ENCODE data around the gene TNPO2. TPM values are rescaled to one million over a fixed set of nuclear protein-coding genes. Genes with fewer than 3 reads are reported as not detected.
"Not testable (repeated sequence)": the region's sequence is repeated elsewhere in the genome, so short reads cannot be mapped to it uniquely, and the experiment has no call there.

The TNPO2 gene
- total RNA-seq, 1 donor from 2014 or later: 109 TPM

GRCh38 chr19:12703046-12703445, 20.7 kb downstream of the TNPO2 start:
- DNase-seq (ENCODE audit: low spot score, unreplicated experiment): no peak

GRCh38 chr19:12701596-12702282, 22.0 kb downstream of the TNPO2 start:
- H3K27me3 Mint-ChIP-seq: no peaks in the 10 kb centered on the region
- peak overlapping the region; percentile 24 for H3K27ac Mint-ChIP-seq
- no peaks in the 10 kb centered on the region for H3K9me3 Mint-ChIP-seq (ENCODE audit: low read depth)
- H3K36me3 Mint-ChIP-seq (ENCODE audit: insufficient read depth): peaks cover 27% of the 10 kb centered on the region
- no peak for TF ChIP-seq CTCF (IDR thresholded peaks at IDR 0.05; ENCODE audit: unreplicated experiment)
- DNase-seq (ENCODE audit: low spot score, unreplicated experiment): no peak
- H3K4me1 Mint-ChIP-seq (ENCODE audit: low read depth): peaks cover 2% of the 10 kb centered on the region
- no peak overlapping the region for H3K4me3 Mint-ChIP-seq (ENCODE audit: low read depth)

More at GRCh38 chr19:12703046-12703445, 20.7 kb downstream of the TNPO2 start:
- H3K4me3 Mint-ChIP-seq (ENCODE audit: low read depth): no peak overlapping the region
- no peak for TF ChIP-seq CTCF (IDR thresholded peaks at IDR 0.05; ENCODE audit: unreplicated experiment)
- H3K27me3 Mint-ChIP-seq: no peaks in the 10 kb centered on the region
- H3K9me3 Mint-ChIP-seq (ENCODE audit: low read depth): no peaks in the 10 kb centered on the region
- H3K27ac Mint-ChIP-seq: no peak overlapping the region
- H3K4me1 Mint-ChIP-seq (ENCODE audit: low read depth): no peaks in the 10 kb centered on the region
- peaks cover 27% of the 10 kb centered on the region for H3K36me3 Mint-ChIP-seq (ENCODE audit: insufficient read depth)

- Mint-ChIP-seq H3K9me3 (ENCODE audit: low read depth) (no peaks in the 10 kb centered on the region), H3K4me3 (ENCODE audit: low read depth) (peak overlapping the region; percentile 60), H3K27ac (peak overlapping the region; percentile 53), H3K4me1 (ENCODE audit: low read depth) (peaks cover 2% of the 10 kb centered on the region), H3K27me3 (no peaks in the 10 kb centered on the region), H3K36me3 (ENCODE audit: insufficient read depth) (peaks cover 13% of the 10 kb centered on the region)
- no peak for TF ChIP-seq CTCF (IDR thresholded peaks at IDR 0.05; ENCODE audit: unreplicated experiment)
- DNase-seq (ENCODE audit: low spot score, unreplicated experiment): no peak
Measured at GRCh38 chr19:12698138-12698537, 25.6 kb downstream of the TNPO2 start.

DNA sequence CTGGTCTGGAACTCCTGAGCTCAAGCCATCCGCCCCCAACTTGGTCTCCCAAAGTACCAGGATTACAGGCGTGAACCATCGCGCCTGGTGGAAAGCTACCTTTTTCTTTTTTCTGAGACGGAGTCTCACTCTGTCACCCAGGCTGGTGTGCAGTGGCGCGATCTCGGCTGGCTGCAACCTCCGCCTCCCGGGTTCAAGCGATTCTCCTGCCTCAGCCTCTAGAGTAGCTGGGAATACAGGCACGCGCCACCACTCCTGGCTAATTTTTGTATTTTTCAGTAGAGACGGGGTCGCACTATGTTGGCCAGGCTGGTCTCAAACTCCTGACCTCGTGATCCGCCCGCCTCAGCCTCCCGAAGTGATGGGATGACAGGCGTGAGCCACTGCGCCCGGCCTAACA, 26.3 kb downstream of the TNPO2 start:
- H3K27me3 Mint-ChIP-seq; DNase-seq (ENCODE audit: low spot score, unreplicated experiment); H3K9me3 Mint-ChIP-seq (ENCODE audit: low read depth); H3K4me1 Mint-ChIP-seq (ENCODE audit: low read depth): not testable (repeated sequence)
- Mint-ChIP-seq H3K36me3 (ENCODE audit: insufficient read depth) (peaks cover 10% of the 10 kb centered on the region), H3K4me3 (ENCODE audit: low read depth) (peak overlapping the region; percentile 7), H3K27ac (peak overlapping the region; percentile 33)

- Mint-ChIP-seq H3K27me3 (no peaks in the 10 kb centered on the region), H3K36me3 (ENCODE audit: insufficient read depth) (peaks cover 9% of the 10 kb centered on the region), H3K4me3 (ENCODE audit: low read depth) (peak within 1 kb of the TSS; percentile 86), H3K27ac (peak within 1 kb of the TSS; percentile 96), H3K9me3 (ENCODE audit: low read depth) (no peaks in the 10 kb centered on the region), H3K4me1 (ENCODE audit: low read depth) (peaks cover 2% of the 10 kb centered on the region)
- TF ChIP-seq CTCF (IDR thresholded peaks at IDR 0.05; ENCODE audit: unreplicated experiment): no peak
- DNase-seq (ENCODE audit: low spot score, unreplicated experiment): peak; percentile 94
Measured at GRCh38 chr19:12696366-12697335, 27.1 kb downstream of the TNPO2 start, which contains the start of gene FBXW9. Gene FBXW9, minus strand, starts transcription at chr19:12696631. Its CDS starts 50 bp downstream, at chr19:12696581.
